H9 (cell line): ENCODE data around the gene PSMG2. TPM values are rescaled to one million over a fixed set of nuclear protein-coding genes. Genes with fewer than 3 reads are reported as not detected.

ENCODE experiments used
- DNase-seq: peaks from one replicate; pipeline ENCODE4 v3.0.0-alpha.2; 2017
- H2AFZ ChIP-seq: one replicate; pipeline ENCODE4 v1.6.1; 2013; ENCODE audit warnings: mild to moderate bottlenecking, low read length, control low read depth, moderate library complexity
- H2AK5ac ChIP-seq: 2 replicates; pipeline ENCODE4 v1.6.1; 2013; ENCODE audit warnings: low read length, control low read depth, mixed read lengths; ENCODE audit not compliant: insufficient read length
- H2BK120ac ChIP-seq: one replicate; pipeline ENCODE4 v1.6.1; 2013; ENCODE audit warnings: low read depth, mild to moderate bottlenecking, low read length, control low read depth, inconsistent platforms; ENCODE audit not compliant: poor library complexity, severe bottlenecking
- H2BK12ac ChIP-seq: 2 replicates; pipeline ENCODE4 v1.6.1; 2013; ENCODE audit warnings: low read length, control low read depth, mixed read lengths, low read depth; ENCODE audit not compliant: insufficient read length
- H2BK15ac ChIP-seq: 2 replicates; pipeline ENCODE4 v1.6.1; 2013; ENCODE audit warnings: low read depth, low read length, control low read depth
- H2BK20ac ChIP-seq: one replicate; pipeline ENCODE4 v1.6.1; 2013; ENCODE audit warnings: low read depth, mild to moderate bottlenecking, low read length, control low read depth, inconsistent platforms; ENCODE audit not compliant: poor library complexity, severe bottlenecking
- H2BK5ac ChIP-seq: 2 replicates; pipeline ENCODE4 v1.6.1; 2013; ENCODE audit warnings: low read length, control low read depth, mixed read lengths; ENCODE audit not compliant: insufficient read length
- H3K14ac ChIP-seq: 2 replicates; pipeline ENCODE4 v1.6.1; 2013; ENCODE audit warnings: low read length, control low read depth; ENCODE audit not compliant: insufficient read depth
- H3K18ac ChIP-seq: 2 replicates; pipeline ENCODE4 v1.6.1; 2013; ENCODE audit warnings: low read depth, mild to moderate bottlenecking, mixed read lengths, low read length, control low read depth; ENCODE audit not compliant: insufficient read length
- H3K23ac ChIP-seq: 2 replicates; pipeline ENCODE4 v1.6.1; 2013; ENCODE audit warnings: low read length, control low read depth, mixed read lengths, low read depth; ENCODE audit not compliant: insufficient read length
- H3K23me2 ChIP-seq: 2 replicates; pipeline ENCODE4 v1.6.1; 2013; ENCODE audit warnings: low read depth, mild to moderate bottlenecking, mixed read lengths, low read length, control low read depth; ENCODE audit not compliant: insufficient read length, poor library complexity, severe bottlenecking
- H3K27ac ChIP-seq: 2 replicates; pipeline ENCODE4 v1.5.1; 2013; ENCODE audit warnings: low read length, control low read depth, mixed read lengths, low read depth; ENCODE audit not compliant: insufficient read length
- H3K27me3 ChIP-seq: 2 replicates; pipeline ENCODE4 v1.6.1; 2013; ENCODE audit warnings: low read length, control low read depth, inconsistent platforms; ENCODE audit not compliant: insufficient read depth
- H3K4ac ChIP-seq: 2 replicates; pipeline ENCODE4 v1.6.1; 2013; ENCODE audit warnings: low read depth, mild to moderate bottlenecking, control low read depth, inconsistent platforms, low read length, moderate library complexity
- H3K4me1 ChIP-seq: 2 replicates; pipeline ENCODE4 v1.6.1; 2013; ENCODE audit warnings: low read length, control low read depth, inconsistent platforms; ENCODE audit not compliant: insufficient read depth
- H3K4me2 ChIP-seq: 2 replicates; pipeline ENCODE4 v1.6.1; 2013; ENCODE audit warnings: low read length, control low read depth, mixed read lengths; ENCODE audit not compliant: insufficient read length, insufficient read depth
- H3K56ac ChIP-seq: 2 replicates; pipeline ENCODE4 v1.6.1; 2013; ENCODE audit warnings: low read depth, mild to moderate bottlenecking, mixed read lengths, low read length, control low read depth; ENCODE audit not compliant: insufficient read length
- H3K79me1 ChIP-seq: 2 replicates; pipeline ENCODE4 v1.6.1; 2013; ENCODE audit warnings: low read depth, mild to moderate bottlenecking, moderate library complexity, low read length, control low read depth, inconsistent platforms; ENCODE audit not compliant: insufficient read depth, poor library complexity, severe bottlenecking
- H3K79me2 ChIP-seq: 2 replicates; pipeline ENCODE4 v1.6.1; 2013; ENCODE audit warnings: low read length, control low read depth, inconsistent platforms; ENCODE audit not compliant: insufficient read depth
- H3K9ac ChIP-seq: 2 replicates; pipeline ENCODE4 v1.6.1; 2013; ENCODE audit warnings: low read length, control low read depth, mixed read lengths; ENCODE audit not compliant: insufficient read length; ENCODE audit errors: extremely low read depth
- H3K9me3 ChIP-seq: one replicate; pipeline ENCODE4 v1.6.1; 2013; ENCODE audit warnings: low read depth, low read length, inconsistent platforms; ENCODE audit not compliant: control insufficient read depth
- H3T11ph ChIP-seq: one replicate; pipeline ENCODE4 v1.6.1; 2013; ENCODE audit warnings: mild to moderate bottlenecking, low read length, control low read depth, inconsistent platforms
- H4K20me1 ChIP-seq: one replicate; pipeline ENCODE4 v1.6.1; 2013; ENCODE audit not compliant: control insufficient read depth, insufficient read length, insufficient read depth
- H4K5ac ChIP-seq: 2 replicates; pipeline ENCODE4 v1.6.1; 2013; ENCODE audit warnings: low read depth, mild to moderate bottlenecking, mixed read lengths, low read length, control low read depth; ENCODE audit not compliant: insufficient read length
- H4K8ac ChIP-seq: replicated peaks from 2 replicates; pipeline ENCODE4 v1.6.1; 2013; ENCODE audit warnings: low read length, control low read depth, mixed read lengths, low read depth; ENCODE audit not compliant: insufficient read length
- H4K91ac ChIP-seq: 2 replicates; pipeline ENCODE4 v1.6.1; 2013; ENCODE audit warnings: low read depth, mild to moderate bottlenecking, moderate library complexity, mixed read lengths, low read length, control low read depth; ENCODE audit not compliant: insufficient read length
- H3K27ac Mint-ChIP-seq, 3 experiments: 2 replicates in 2 of 3; 3 replicates in 1 of 3; pipeline ENCODE4 v1.8.0; 2020 to 2021; ENCODE audit warnings: mixed read lengths in 3 of 3, mild to moderate bottlenecking in 1 of 3, moderate library complexity in 1 of 3
- H3K27me3 Mint-ChIP-seq: 2 replicates; pipeline ENCODE4 v1.8.0; 2021; ENCODE audit warnings: low read depth, mild to moderate bottlenecking, moderate library complexity, mixed read lengths
- H3K36me3 Mint-ChIP-seq, 3 experiments: 2 replicates in 2 of 3; 3 replicates in 1 of 3; pipeline ENCODE4 v1.8.0; 2020 to 2021; ENCODE audit warnings: low read depth in 3 of 3, mixed read lengths in 3 of 3; ENCODE audit not compliant: insufficient read depth in 1 of 3
- H3K4me1 Mint-ChIP-seq, 2 experiments: 2 replicates each; pipeline ENCODE4 v1.8.0; 2020; ENCODE audit warnings: mixed read lengths in 2 of 2
- H3K4me3 Mint-ChIP-seq, 2 experiments: 2 replicates in 1 of 2; 3 replicates in 1 of 2; pipeline ENCODE4 v1.8.0; 2020 to 2021; ENCODE audit warnings: mild to moderate bottlenecking in 2 of 2, mixed read lengths in 2 of 2, moderate library complexity in 1 of 2
- H3K9me3 Mint-ChIP-seq, 2 experiments: 2 replicates in 1 of 2; 3 replicates in 1 of 2; pipeline ENCODE4 v1.8.0; 2020; ENCODE audit warnings: mild to moderate bottlenecking in 2 of 2, mixed read lengths in 2 of 2, moderate library complexity in 1 of 2
- WGBS: extraction: QIAGEN DNeasy Blood & Tissue Kit; methylation state at CpG from one replicate; pipeline ENCODE4 v1.1.7; 2013; ENCODE audit warnings: missing lambda C conversion rate, low lambda C conversion rate, mixed read lengths; ENCODE audit not compliant: insufficient read length; ENCODE audit errors: extremely low coverage; 5-methylcytosine and 5-hydroxymethylcytosine counted together
- total RNA-seq: library from RNA; stranded (reverse); gene quantifications from 2 replicates; pipeline ENCODE4 v1.2.1, GENCODE V29; 2021
- TF ChIP-seq, protein P1 (sequence below): fragments of 200-600 bp; sonication (generic); conservative IDR thresholded peaks from 3 replicates; pipeline ENCODE4 v1.8.0; 2021; ENCODE audit warnings: antibody characterized with exemption, mild to moderate bottlenecking

The PSMG2 gene
- total RNA-seq, 1 experiment from 2014 or later, result 72.2 TPM

DNA sequence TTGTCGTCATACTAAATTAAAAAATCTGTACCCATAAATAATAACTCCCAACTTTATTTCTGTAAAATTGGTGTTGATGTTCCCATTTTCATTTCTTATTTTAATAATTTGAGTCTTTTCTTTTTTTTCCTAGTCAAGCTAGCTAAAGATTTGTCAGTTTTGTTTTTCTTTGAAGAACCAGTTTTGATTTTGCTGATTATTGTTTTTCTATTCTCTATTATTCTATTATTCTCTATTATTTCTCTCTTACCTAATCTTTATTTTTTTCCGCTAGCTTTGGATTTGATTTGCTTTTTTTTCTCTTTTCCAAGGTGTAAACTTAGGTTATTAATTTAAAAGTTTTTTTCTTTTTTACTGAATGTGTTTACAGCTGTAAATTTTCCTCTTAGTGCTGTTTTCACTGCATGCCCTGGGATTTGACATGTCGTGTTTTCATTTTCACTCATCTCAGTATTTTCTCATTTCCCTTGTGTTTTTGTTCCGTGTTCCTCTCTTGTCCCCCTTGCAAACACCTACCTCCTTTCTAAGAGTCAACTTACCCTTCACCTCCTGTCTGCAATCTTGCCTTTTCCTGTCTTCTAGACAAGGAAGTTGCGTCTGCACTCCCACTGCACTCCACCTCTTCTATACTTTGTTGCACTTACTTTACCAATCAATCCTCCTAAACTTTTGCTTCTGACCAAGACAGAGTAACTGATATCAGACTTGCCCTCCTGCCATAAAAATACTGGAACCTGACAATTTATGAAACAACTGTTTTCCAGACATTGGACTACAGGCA is 18.8 kb downstream of the PSMG2 start:
- H3K27ac Mint-ChIP-seq, result 0 out of 7 replicates have a peak overlapping the region, but pooled peaks of 1 of the 3 experiments have one; percentile 0
- H3K4me1 Mint-ChIP-seq, result peaks cover 0 to 2% of the 10 kb centered on the region in 2 experiments; a peak in 2 of 4 replicates
- H3K27me3 Mint-ChIP-seq, result no peaks in the 10 kb centered on the region

More for the DNA sequence above, 18.8 kb downstream of the PSMG2 start:
- Histone ChIP-seq H4K20me1 (no peaks in the 10 kb centered on the region), H2BK20ac (no peak overlapping the region), H3K9ac (no peak overlapping the region), H2AFZ (no peak overlapping the region), H2AK5ac (no peak overlapping the region), H2BK15ac (no peak overlapping the region), H3K23me2 (no peaks in the 10 kb centered on the region), H3K79me1 (no peaks in the 10 kb centered on the region), H3K18ac (no peak overlapping the region), H3K4me1 (peaks cover 6% of the 10 kb centered on the region), H2BK12ac (no peak overlapping the region), H4K91ac (no peak overlapping the region), H4K5ac (no peak overlapping the region), H3K79me2 (no peaks in the 10 kb centered on the region), H3K9me3 (no peaks in the 10 kb centered on the region), H3K4ac (no peak overlapping the region), H3K23ac (no peak overlapping the region), H3K27ac (no peak overlapping the region), H3K27me3 (no peaks in the 10 kb centered on the region), H3K56ac (no peak overlapping the region), H4K8ac (no peak overlapping the region), H3K14ac (no peak overlapping the region), H2BK5ac (no peak overlapping the region), H3K4me2 (no peak overlapping the region), H2BK120ac (no peak overlapping the region), H3T11ph (no peak overlapping the region)
- Mint-ChIP-seq H3K9me3 (no peaks in the 10 kb centered on the region), H3K36me3 (peaks cover 18 to 59% (median 58%) of the 10 kb centered on the region in 3 experiments), H3K4me3 (no peak overlapping the region)
- TF ChIP-seq, protein P1, sequence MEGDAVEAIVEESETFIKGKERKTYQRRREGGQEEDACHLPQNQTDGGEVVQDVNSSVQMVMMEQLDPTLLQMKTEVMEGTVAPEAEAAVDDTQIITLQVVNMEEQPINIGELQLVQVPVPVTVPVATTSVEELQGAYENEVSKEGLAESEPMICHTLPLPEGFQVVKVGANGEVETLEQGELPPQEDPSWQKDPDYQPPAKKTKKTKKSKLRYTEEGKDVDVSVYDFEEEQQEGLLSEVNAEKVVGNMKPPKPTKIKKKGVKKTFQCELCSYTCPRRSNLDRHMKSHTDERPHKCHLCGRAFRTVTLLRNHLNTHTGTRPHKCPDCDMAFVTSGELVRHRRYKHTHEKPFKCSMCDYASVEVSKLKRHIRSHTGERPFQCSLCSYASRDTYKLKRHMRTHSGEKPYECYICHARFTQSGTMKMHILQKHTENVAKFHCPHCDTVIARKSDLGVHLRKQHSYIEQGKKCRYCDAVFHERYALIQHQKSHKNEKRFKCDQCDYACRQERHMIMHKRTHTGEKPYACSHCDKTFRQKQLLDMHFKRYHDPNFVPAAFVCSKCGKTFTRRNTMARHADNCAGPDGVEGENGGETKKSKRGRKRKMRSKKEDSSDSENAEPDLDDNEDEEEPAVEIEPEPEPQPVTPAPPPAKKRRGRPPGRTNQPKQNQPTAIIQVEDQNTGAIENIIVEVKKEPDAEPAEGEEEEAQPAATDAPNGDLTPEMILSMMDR, result no peak
- DNase-seq, result no peak
- no CpG with 5 or more reads among the region's 5 CpGs for WGBS
